ENCODE data around the gene ZNF175.

Gene ZNF175

GRCh38 chr19:51570962-51571575, at the start of gene ZNF175:
Gene ZNF175 (plus strand): TSS chr19:51571283. CDS start chr19:51573330, 2,047 bp downstream.
- TF ChIP-seq GATA2 (IDR thresholded peaks at IDR 0.05; ENCODE audit: low read depth, low read length) (no peak), GATA3 (IDR thresholded peaks at IDR 0.05; ENCODE audit: low read depth, low read length) (no peak)

GRCh38 chr19:51521357-51521756, 49.7 kb upstream of the ZNF175 start:
- TF ChIP-seq GATA2 (IDR thresholded peaks at IDR 0.05; ENCODE audit: low read depth, low read length) (no peak), GATA3 (IDR thresholded peaks at IDR 0.05; ENCODE audit: low read depth, low read length) (no peak)

- no peak for TF ChIP-seq GATA3 (IDR thresholded peaks at IDR 0.05; ENCODE audit: low read depth, low read length)
- TF ChIP-seq GATA2 (IDR thresholded peaks at IDR 0.05; ENCODE audit: low read depth, low read length): no peak
These were observed 49.3 kb upstream of the ZNF175 start for GRCh38 chr19:51521781-51522180.

GRCh38 chr19:51524666-51525264, 46.3 kb upstream of the ZNF175 start:
- TF ChIP-seq GATA3 (IDR thresholded peaks at IDR 0.05; ENCODE audit: low read depth, low read length) (no peak), GATA2 (IDR thresholded peaks at IDR 0.05; ENCODE audit: low read depth, low read length) (no peak)

- TF ChIP-seq GATA2 (IDR thresholded peaks at IDR 0.05; ENCODE audit: low read depth, low read length): no peak
- no peak for TF ChIP-seq GATA3 (IDR thresholded peaks at IDR 0.05; ENCODE audit: low read depth, low read length)
These were observed 45.4 kb upstream of the ZNF175 start for GRCh38 chr19:51525651-51526050.

GRCh38 chr19:51529301-51529700, 41.8 kb upstream of the ZNF175 start:
- TF ChIP-seq GATA3 (IDR thresholded peaks at IDR 0.05; ENCODE audit: low read depth, low read length) (no peak), GATA2 (IDR thresholded peaks at IDR 0.05; ENCODE audit: low read depth, low read length) (no peak)

- TF ChIP-seq GATA3 (IDR thresholded peaks at IDR 0.05; ENCODE audit: low read depth, low read length) (no peak), GATA2 (IDR thresholded peaks at IDR 0.05; ENCODE audit: low read depth, low read length) (no peak)
These were observed 40.5 kb upstream of the ZNF175 start for GRCh38 chr19:51530616-51531015.

- TF ChIP-seq GATA2 (IDR thresholded peaks at IDR 0.05; ENCODE audit: low read depth, low read length) (no peak), GATA3 (IDR thresholded peaks at IDR 0.05; ENCODE audit: low read depth, low read length) (no peak)
These were observed 39.5 kb upstream of the ZNF175 start, which contains the start of gene SIGLEC6 for GRCh38 chr19:51531349-51532315. Gene SIGLEC6 (minus strand): TSS chr19:51531670. CDS start chr19:51531648, 22 bp downstream.

- TF ChIP-seq GATA2 (IDR thresholded peaks at IDR 0.05; ENCODE audit: low read depth, low read length) (no peak), GATA3 (IDR thresholded peaks at IDR 0.05; ENCODE audit: low read depth, low read length) (no peak)
These were observed 35.5 kb upstream of the ZNF175 start for GRCh38 chr19:51535535-51535934.

- TF ChIP-seq GATA2 (IDR thresholded peaks at IDR 0.05; ENCODE audit: low read depth, low read length) (no peak), GATA3 (IDR thresholded peaks at IDR 0.05; ENCODE audit: low read depth, low read length) (no peak)
These were observed 31.2 kb upstream of the ZNF175 start for GRCh38 chr19:51539821-51540366.

- TF ChIP-seq GATA2 (IDR thresholded peaks at IDR 0.05; ENCODE audit: low read depth, low read length): no peak
- TF ChIP-seq GATA3 (IDR thresholded peaks at IDR 0.05; ENCODE audit: low read depth, low read length): no peak
These were observed 29.4 kb upstream of the ZNF175 start for GRCh38 chr19:51541458-51542357.

GRCh38 chr19:51542699-51543098, 28.4 kb upstream of the ZNF175 start:
- TF ChIP-seq GATA3 (IDR thresholded peaks at IDR 0.05; ENCODE audit: low read depth, low read length): no peak
- no peak for TF ChIP-seq GATA2 (IDR thresholded peaks at IDR 0.05; ENCODE audit: low read depth, low read length)

- TF ChIP-seq GATA2 (IDR thresholded peaks at IDR 0.05; ENCODE audit: low read depth, low read length) (no peak), GATA3 (IDR thresholded peaks at IDR 0.05; ENCODE audit: low read depth, low read length) (no peak)
These were observed 27.0 kb upstream of the ZNF175 start for GRCh38 chr19:51544038-51544437.
